Astrocyte of the cerebellum (primary cell): ENCODE results near the gene MCFD2.

Experiments
- DNase-seq: peaks from one replicate; pipeline ENCODE4 v3.0.0-alpha.2; 2011; ENCODE audit warnings: low read depth
- H3K4me3 ChIP-seq: 2 replicates; pipeline ENCODE4 v1.5.1; 2011; ENCODE audit warnings: mild to moderate bottlenecking, low read depth, low read length, moderate library complexity
- in situ Hi-C: cut with HindIII; loops from 2 replicates; pipeline ENCODE4 v1.10.0; 2017; ENCODE audit warnings: low sequenced_read_pairs
- TF ChIP-seq, protein P1 (sequence below): IDR thresholded peaks from 2 replicates; pipeline ENCODE4 v1.5.1; 2012; ENCODE audit warnings: low read length, low read depth, moderate library complexity, mild to moderate bottlenecking; ENCODE audit errors: missing control alignments

MCFD2 gene

DNA sequence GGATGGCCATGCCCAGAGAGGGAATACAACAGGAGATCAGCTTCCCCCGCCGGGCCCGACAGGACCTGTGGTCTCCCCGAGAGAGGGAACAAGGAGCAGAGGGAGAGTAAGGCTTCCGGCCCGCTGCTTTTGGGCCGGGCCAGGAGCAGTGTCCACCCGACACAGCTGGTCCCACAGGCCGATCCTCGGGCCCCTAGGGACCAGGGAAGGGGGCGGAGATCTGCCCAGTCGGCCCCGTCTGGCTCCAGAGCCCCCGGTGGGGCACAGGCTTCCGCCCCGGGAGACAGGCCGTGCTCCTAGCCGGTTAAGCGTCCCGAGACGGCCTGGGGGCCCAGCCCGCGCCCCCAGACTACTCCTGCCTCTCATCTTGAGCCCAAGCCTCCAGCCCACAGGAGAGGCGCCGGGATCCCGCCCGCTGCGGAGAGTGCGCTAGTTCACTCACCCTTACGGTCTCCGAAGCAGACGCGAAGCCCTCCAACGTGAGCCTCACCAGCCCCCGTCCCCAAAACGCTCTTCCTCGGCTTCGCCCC, at the start of gene MCFD2:
TSS of gene MCFD2 (minus strand) at position 526 of the 530 bp plus-strand sequence. CDS start 6,635 bp downstream, outside the sequence.
- in situ Hi-C loops, result no loop called here
- no peak for DNase-seq
- TF ChIP-seq, protein P1, sequence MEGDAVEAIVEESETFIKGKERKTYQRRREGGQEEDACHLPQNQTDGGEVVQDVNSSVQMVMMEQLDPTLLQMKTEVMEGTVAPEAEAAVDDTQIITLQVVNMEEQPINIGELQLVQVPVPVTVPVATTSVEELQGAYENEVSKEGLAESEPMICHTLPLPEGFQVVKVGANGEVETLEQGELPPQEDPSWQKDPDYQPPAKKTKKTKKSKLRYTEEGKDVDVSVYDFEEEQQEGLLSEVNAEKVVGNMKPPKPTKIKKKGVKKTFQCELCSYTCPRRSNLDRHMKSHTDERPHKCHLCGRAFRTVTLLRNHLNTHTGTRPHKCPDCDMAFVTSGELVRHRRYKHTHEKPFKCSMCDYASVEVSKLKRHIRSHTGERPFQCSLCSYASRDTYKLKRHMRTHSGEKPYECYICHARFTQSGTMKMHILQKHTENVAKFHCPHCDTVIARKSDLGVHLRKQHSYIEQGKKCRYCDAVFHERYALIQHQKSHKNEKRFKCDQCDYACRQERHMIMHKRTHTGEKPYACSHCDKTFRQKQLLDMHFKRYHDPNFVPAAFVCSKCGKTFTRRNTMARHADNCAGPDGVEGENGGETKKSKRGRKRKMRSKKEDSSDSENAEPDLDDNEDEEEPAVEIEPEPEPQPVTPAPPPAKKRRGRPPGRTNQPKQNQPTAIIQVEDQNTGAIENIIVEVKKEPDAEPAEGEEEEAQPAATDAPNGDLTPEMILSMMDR, result no peak
- H3K4me3 ChIP-seq, result peak within 1 kb of the TSS; percentile 94

DNA sequence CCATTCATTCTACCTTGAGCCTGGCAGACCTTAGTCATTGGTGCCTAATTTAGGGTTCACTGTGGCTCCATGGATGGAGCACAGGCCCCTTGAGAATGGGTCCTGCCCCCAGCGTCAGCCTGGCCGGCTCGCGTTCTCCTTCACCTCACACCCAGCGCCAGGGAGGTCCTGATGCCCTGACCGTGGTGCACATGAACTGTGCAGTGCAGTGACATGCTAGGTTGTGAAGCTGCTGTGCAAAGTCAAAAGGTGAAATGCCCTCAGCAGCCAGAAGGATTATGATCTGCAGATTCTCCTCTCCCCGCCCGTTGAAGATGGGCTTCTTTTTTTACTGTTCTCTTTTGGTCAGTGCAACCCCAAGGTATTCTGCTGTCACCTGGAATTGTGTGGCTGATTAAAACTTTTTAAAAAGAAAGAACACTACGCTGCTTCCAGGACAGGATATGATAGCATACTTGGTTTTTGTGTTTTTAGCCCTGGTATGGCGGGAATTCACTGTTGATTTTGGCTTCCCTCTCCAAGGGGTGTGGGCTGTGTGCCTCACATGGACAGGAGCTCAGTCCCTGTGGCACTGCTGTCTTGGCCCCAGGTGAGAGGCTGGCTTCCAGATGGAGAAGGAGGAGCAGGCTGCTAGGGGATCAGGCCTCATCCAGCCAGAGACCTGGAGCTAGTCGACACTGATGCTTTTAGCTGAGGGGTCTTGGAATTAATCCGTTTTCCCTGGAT, 49.4 kb upstream of the MCFD2 start:
- no peak for DNase-seq
- TF ChIP-seq, protein P1, result no peak
- in situ Hi-C loops, result no loop called here
- H3K4me3 ChIP-seq, result no peak overlapping the region

DNA sequence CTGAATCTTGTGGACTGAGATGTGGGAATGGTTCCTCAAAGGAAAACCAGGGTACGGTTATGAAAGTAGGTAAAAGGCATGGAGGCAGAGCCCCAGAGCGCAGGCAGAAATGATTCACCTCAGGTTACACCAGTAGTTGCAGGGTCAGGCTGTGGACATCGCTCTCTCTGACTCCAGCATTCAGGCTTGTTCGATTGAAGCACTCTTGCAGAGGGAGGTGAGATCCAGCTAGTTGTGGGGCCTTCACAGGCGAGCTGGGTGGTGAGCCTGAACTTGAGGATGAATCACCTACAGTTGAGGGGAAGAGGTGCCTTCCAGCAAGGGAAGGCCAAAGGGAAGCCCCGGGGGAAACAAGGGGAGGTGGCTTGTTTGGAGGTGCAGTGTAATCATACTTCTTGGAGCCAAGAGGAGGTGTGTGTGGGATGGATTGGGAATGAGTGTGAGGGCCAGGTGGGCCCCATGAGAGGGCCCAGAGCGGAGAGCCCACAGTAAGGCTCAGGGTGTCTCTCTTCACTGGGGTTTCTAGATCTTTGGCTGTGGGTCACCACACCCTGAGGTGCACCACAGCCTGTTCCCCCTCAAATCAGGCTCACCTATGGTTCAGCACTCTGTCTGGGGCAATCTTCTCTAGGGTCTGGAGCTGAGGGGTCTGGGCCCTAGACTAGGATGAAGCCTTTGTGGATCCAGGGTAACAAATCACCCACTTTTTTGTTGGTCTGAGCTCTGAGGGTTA, 48.5 kb upstream of the MCFD2 start:
- TF ChIP-seq, protein P1, result no peak
- DNase-seq, result no peak
- in situ Hi-C loops, result no loop called here
- H3K4me3 ChIP-seq, result no peak overlapping the region

DNA sequence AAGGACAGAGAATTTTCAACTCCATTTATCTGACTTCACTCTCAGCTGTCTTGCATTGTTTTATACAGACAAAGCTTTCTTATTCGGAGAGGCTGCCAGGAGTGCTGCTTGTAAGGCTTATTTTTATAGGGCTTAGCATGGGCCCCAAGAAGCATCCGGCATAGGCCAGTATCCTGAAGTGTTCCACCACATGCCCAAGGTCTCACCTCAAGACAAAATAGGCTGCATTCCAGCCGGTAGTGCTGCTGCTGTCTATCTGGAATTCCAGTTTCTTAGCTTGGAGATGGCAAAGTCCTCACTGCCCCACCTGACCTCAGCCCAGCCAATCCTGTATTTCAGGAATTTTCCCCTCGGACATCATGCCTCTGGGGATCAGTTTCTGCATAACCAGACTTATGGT, 47.6 kb upstream of the MCFD2 start:
- DNase-seq, result no peak
- TF ChIP-seq, protein P1, result no peak
- H3K4me3 ChIP-seq, result no peak overlapping the region
- in situ Hi-C loops, result no loop called here

DNA sequence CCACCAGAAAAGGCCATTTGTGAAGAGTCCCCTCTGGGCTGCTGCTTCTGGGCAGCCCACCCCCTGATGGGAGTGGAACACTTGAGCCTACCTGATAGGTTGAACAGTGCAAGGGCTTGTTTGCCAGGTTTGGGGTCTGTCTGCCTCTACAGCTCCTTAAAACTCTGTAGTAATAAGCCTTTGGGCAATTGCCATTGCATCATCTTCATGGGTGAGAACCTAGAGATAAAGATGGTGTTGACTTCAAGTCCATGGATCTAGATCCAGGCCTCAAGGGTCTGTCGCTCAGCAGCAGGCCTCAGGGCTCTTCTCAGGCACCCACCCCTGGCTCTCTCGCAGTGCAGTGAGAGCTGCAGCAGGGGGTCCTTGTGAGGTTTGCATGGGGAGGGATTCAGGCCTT, 47.1 kb upstream of the MCFD2 start:
- no peak for DNase-seq
- H3K4me3 ChIP-seq, result no peak overlapping the region
- TF ChIP-seq, protein P1, result no peak
- in situ Hi-C loops, result no loop called here

DNA sequence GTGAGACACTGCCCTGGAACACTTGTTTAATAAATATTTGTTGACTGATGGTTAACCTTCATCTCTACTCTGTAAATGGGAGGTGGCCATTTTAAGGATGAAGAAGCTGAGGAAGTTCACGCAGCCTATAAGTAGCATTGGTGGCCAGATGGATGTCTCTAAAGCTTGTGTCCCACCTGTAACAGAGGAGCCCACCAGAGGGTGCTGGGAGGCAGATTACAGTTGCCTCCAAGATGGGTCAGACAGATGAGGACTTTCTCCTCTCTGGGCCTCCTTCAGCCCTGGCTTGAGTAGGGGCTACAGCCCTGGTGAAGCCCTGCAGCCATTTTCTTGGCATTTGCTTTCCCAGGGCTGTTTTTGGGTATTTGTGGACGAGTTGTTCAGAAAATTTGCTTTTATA, 45.0 kb upstream of the MCFD2 start:
- TF ChIP-seq, protein P1, result peak; percentile 13
- no peak overlapping the region for H3K4me3 ChIP-seq

More for the DNA sequence above, 45.0 kb upstream of the MCFD2 start:
- in situ Hi-C loops, result no loop called here
- no peak for DNase-seq
